ENCODE measurements around the gene UBE3C. TPM values are rescaled to one million over a fixed set of nuclear protein-coding genes. Genes with fewer than 3 reads are reported as not detected.
A peak's percentile ranks its signal among the peaks of the same experiment; 100 is the strongest.
"Not testable (repeated sequence)": the region's sequence is repeated elsewhere in the genome, so short reads cannot be mapped to it uniquely, and the experiment has no call there.

The UBE3C gene
- total and polyA plus RNA-seq, 5 experiments from 2014 or later, result 17.5 to 59.4 (median 29.0) TPM

DNA sequence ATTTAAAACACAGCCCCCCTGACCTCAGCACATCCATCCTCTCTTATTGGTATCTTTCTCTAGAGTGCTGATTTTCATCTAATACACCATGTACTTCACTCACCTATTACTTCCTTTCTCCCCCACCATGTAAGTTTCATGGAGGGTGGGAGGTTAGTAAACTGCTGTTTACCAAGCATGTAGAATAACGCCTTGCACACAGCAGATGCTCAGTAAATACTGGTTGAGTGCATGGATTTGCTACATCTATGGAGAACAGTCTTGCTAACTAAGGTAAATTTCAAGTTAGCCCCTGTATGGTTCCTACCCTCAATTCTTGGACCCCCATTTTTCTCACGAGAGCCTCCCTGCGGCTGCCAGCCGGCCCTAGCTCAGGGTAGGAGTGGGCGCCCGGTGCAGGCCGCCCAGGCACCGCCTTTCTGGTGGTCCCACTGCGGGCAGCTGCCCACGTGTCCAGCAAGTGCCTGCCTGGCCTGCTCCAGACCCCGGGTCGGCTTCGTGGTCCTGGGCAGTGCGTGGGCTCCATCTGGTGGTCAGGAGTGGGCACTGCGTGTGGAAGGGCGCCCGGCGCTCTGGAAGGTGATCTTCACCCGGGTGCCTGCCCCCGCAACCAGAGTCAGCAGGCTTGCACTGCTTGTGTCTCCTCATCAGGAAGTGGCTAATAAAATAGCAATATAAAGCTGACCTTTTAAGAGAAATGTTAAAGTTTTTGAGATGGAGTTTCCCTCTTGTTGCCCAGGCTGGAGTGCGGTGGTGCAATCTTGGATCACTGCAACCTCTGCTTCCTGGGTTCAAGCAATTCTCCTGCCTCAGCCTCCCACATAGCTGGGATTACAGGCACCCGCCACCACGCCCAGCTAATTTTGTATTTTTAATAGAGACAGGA is 134.7 kb downstream of the UBE3C start:
- POLR2A ChIA-PET, result interaction anchor here (1.1 kb wide), 1 partner anchor 28 kb away, joined by 3 read pairs; no protein-coding TSS in a partner anchor
- peaks cover 0 to 22% (median 0%) of the 10 kb centered on the region in 3 donors for H3K36me3 Mint-ChIP-seq
- H3K4me1 Mint-ChIP-seq, result peaks cover 2 to 39% (median 30%) of the 10 kb centered on the region in 4 donors
- peaks cover 0 to 2% (median 0%) of the 10 kb centered on the region in 9 donors for H3K9me3 Mint-ChIP-seq
- DNase-seq (peak; percentile 34 to 70 (median 54)), ATAC-seq (peak; percentile 75 to 83)
- H3K27ac Mint-ChIP-seq, result peak overlapping the region in 7 of 10 donors; percentile 27 to 80 (median 51)
- peaks cover 0 to 4% (median 1%) of the 10 kb centered on the region in 5 donors for H3K27me3 Mint-ChIP-seq
- H3K4me3 Mint-ChIP-seq, result peak overlapping the region in 1 of 10 donors; percentile 28

DNA sequence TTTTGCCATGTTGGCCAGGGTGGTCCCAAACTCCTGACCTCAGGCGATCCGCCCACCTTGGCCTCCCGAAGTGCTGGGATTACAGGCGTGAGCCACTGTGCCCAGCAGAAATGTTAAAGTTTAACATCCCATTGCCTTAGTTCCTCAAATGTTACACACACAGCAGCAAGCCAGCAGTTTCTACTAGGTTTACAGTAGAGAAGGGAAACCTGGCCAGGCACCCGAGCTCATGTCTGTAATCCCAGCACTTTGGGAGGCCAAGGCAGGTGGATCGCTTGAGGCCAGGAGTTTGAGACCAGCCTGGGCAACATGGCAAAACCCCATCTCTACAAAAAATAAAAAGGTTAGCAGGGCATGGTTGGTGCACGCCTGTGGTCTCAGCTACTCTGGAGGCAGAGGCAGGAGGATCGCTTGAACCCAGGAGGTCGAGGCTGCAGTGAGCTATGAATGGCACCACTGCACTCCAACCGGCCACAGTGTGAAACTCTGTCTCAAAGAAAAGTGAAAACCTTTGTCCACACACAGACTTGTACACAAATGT is 135.4 kb downstream of the UBE3C start:
- not testable (repeated sequence) for ATAC-seq, H3K27ac Mint-ChIP-seq, H3K9me3 Mint-ChIP-seq

DNA sequence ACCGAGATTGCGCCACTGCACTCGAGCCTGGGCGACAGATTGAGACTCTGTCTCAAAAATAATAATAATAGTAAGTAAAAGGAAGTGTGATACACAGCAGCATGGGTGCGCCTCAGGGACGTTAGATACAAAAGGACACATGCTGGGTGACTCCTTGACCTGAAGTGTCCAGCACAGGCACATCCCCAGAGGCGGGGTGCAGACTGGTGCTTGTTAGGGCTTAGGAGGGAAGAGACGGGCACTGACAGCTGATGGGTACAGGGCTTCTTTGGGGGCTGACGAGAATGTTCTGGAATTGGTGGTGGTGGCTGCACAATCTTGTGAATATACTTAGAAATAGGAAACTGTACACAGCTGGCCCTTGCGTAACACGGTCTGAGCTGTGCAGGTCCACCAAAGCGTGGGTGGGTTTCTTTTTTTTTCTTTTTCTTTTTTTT is 136.3 kb downstream of the UBE3C start:
- POLR2A ChIA-PET, result no interaction called here
- Mint-ChIP-seq H3K27me3 (peaks cover 0 to 7% (median 1%) of the 10 kb centered on the region in 5 donors), H3K27ac (peak overlapping the region in 3 of 10 donors; percentile 4 to 56 (median 49)), H3K4me1 (peaks cover 4 to 36% (median 30%) of the 10 kb centered on the region in 4 donors), H3K4me3 (no peak overlapping the region), H3K9me3 (peaks cover 0 to 2% (median 0%) of the 10 kb centered on the region in 9 donors), H3K36me3 (peaks cover 0 to 10% (median 0%) of the 10 kb centered on the region in 3 donors)
- ATAC-seq (no peak), DNase-seq (no peak)

More for the DNA sequence above, 135.4 kb downstream of the UBE3C start:
- not testable (repeated sequence) for DNase-seq, H3K4me3 Mint-ChIP-seq, H3K27me3 Mint-ChIP-seq
- Mint-ChIP-seq H3K4me1 (peaks cover 2 to 39% (median 31%) of the 10 kb centered on the region in 4 donors), H3K36me3 (peaks cover 0 to 18% (median 0%) of the 10 kb centered on the region in 3 donors)
- POLR2A ChIA-PET, result interaction anchor here (1.1 kb wide), 1 partner anchor 28 kb away, joined by 3 read pairs; no protein-coding TSS in a partner anchor

DNA sequence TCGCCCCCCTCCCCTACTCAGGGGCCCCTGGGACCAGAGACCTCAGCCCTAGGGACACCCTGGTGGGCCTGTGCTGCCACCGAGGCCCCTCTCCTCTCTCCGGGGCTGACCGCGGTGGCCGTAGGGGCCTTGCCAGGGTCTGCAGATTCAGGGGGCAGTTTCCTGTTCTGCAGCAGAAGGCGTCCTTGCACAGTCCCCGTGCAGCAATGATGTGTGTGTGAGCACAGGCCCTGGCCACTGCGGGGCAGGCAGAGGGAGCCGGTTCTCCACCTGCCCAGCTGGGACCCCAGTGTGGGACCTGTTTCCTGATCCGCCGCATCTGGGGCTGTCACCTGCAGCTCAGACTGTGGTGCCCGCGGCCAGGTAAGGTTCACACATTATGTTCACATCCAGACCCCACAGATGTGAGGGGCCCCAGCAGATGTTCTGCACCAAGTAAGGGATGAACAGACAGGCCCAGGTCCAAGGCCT is 137.4 kb downstream of the UBE3C start:
- Mint-ChIP-seq H3K4me3 (no peak overlapping the region), H3K27me3 (peaks cover 0 to 19% (median 1%) of the 10 kb centered on the region in 5 donors), H3K9me3 (peaks cover 0 to 2% (median 0%) of the 10 kb centered on the region in 9 donors), H3K4me1 (peaks cover 4 to 36% (median 30%) of the 10 kb centered on the region in 4 donors), H3K27ac (peak overlapping the region in 1 of 10 donors; percentile 41), H3K36me3 (peaks cover 0 to under 1% (median 0%) of the 10 kb centered on the region in 3 donors)
- ATAC-seq (no peak), DNase-seq (no peak)
- POLR2A ChIA-PET, result no interaction called here

DNA sequence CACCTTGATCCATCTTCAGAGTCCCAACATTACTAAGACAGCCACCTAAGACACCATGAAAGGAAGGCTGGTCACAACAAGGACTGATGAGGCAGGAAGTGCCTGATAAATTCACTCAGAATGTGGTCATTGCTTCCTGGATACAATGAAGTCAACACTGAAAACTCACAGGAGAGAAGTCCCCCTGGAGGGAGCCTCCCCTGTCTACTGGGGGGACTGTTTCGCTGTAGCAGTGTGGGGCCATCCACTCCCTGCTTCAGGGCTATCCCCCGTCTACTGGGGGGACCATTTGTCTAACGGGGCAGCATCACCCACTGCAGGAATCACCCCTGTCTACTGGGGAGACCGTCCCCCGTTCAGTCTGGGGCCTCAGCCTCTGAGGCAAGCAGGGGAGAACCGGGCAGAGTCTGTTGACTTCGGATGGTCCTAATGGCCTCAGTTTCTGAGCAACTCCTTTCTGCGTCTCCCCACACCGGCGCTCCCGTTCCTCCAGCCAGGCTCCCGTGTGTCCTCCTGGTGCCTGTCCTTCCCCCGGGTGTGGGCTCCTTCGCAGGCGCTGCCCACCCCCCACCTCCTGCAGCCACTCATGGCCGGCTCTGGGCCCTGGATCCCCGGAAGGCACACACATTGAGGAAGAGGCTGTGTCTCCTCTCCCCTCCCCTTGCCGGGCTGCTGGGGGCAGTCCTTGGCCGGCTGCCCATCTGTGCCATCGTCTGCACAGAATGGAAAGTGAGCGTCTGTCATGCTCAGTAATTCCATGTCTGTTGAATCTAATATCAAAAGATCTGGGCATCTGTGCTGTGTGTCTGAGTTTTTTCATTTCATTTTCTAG is 138.2 kb downstream of the UBE3C start:
- peak overlapping the region in 9 of 10 donors; percentile 20 to 83 (median 58) for H3K27ac Mint-ChIP-seq
- peak in 3 of 10 donors; percentile 14 to 30 (median 15) for DNase-seq
- H3K9me3 Mint-ChIP-seq, result peaks cover 0 to 2% (median 0%) of the 10 kb centered on the region in 9 donors
- peak overlapping the region in 3 of 10 donors; percentile 10 to 53 (median 41) for H3K4me3 Mint-ChIP-seq
- peak; percentile 27 to 78 for ATAC-seq
- POLR2A ChIA-PET, result no interaction called here
- peaks cover 4 to 36% (median 30%) of the 10 kb centered on the region in 4 donors for H3K4me1 Mint-ChIP-seq
- H3K36me3 Mint-ChIP-seq, result no peaks in the 10 kb centered on the region
- H3K27me3 Mint-ChIP-seq, result peaks cover 0 to 25% (median 1%) of the 10 kb centered on the region in 5 donors

DNA sequence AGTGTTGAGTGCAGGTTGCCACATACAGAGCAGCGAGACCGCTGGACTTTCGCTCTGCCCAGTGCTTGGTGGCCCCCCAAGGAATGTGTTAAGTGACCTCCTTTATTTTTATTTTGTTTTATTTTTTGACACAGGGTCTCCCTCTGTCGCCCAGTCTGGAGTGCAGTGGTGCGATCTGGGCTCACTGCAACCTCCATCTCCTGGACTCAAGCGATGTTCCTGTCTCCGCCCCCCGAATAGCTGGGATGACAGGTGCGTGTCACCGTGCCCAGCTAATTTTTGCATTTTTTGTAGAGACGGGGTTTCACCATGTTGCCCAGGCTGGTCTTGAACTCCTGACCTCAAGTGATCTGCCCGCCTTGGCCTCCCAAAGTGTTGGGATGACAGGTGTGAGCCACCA is 138.8 kb downstream of the UBE3C start:
- H3K9me3 Mint-ChIP-seq, DNase-seq, ATAC-seq, H3K36me3 Mint-ChIP-seq: not testable (repeated sequence)
- Mint-ChIP-seq H3K4me3 (peak overlapping the region in 2 of 10 donors; percentile 10 to 53), H3K4me1 (peaks cover 4 to 36% (median 29%) of the 10 kb centered on the region in 4 donors), H3K27ac (peak overlapping the region in 5 of 10 donors; percentile 20 to 82 (median 55)), H3K27me3 (peaks cover 0 to 32% (median 1%) of the 10 kb centered on the region in 5 donors)
- POLR2A ChIA-PET, result interaction anchor here (1.3 kb wide), 1 partner anchor 11 kb away, joined by 3 read pairs; no protein-coding TSS in a partner anchor

DNA sequence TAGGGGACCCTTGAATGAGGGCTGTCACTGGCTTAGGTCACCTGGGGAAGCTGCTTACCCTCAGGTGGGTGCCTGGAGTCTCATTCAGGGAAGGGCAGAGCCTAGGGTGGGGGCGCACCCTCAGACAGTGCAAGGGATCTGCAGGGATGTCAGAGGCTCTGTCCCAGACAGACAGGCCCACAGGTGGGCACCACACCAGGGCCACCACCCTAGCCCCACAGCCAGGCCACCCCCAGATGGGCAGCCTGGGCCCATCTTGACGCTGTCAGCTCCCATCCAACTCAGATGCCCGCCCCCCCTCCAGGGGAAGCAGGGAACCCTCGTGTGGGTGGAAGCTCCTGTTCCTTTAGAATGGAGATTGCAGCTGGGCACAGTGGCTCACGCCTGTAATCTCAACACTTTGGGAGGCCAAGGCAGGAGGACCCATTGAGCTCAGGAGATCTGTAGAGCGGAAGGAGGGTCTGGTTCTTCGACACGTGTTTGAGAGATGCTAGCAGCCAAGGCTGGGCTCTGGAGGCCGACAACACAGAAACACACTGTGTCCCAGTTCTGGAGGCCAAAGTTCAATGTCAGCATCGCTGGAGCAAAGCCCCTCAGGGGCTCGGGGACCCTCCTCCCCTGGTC is 139.6 kb downstream of the UBE3C start:
- POLR2A ChIA-PET, result interaction anchor here (0.6 to 1.3 kb wide), 2 partner anchors 11 to 65 kb away, joined by 3 read pairs; no protein-coding TSS in a partner anchor
- peak overlapping the region in 6 of 10 donors; percentile 26 to 70 (median 36) for H3K4me3 Mint-ChIP-seq
- H3K36me3 Mint-ChIP-seq, result no peaks in the 10 kb centered on the region
- peaks cover 0 to 2% (median 0%) of the 10 kb centered on the region in 9 donors for H3K9me3 Mint-ChIP-seq
- peaks cover 4 to 32% (median 25%) of the 10 kb centered on the region in 4 donors for H3K4me1 Mint-ChIP-seq
- DNase-seq (no peak), ATAC-seq (no peak)
- H3K27me3 Mint-ChIP-seq, result peaks cover 0 to 33% (median 1%) of the 10 kb centered on the region in 5 donors
- peak overlapping the region in 3 of 10 donors; percentile 20 to 58 (median 55) for H3K27ac Mint-ChIP-seq

DNA sequence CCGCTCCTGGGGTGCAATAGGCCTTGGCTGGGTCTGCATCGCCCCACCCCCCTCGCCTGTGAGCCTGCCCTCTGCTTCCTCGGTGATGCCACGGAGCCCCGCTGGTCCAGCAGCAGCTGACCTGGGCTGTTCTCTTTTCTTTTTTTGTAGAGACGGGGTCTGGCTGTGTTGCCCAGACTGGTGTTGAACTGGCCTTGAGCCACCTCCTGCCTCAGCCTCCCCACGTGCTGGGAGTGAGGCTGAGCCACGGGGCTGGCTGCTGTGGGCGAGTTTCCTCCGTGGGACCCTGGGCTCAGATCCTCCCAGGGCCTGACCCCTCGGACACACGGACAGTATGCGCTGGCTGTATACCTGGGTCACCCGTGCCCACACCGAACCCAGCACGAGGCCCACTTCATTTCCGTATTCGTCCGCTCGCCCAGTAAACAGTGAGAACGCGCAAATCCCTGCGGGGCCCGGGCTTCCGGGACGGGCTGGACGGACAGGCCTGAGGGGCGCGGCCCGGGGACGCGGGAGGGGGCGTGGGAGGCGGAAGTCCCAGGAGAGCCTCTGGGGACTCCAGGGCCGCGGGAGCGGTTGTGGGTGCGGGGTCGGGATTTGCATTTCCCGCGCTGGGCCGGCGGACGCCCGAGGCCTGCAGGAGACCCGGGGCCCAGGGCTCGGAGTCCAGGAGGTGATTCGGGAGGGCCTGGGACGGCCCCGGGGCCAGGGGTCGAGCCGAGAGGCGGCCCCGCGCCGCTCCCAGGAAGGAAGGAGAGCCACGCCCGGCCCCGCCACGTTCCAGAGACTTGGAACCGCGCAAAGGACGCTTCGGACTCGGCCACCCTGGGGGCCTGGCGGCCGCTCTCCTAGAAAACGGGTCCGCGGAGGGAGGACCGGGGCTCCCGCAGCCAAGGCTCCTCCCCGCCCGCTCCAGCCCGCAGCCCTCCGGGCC is 140.3 kb downstream of the UBE3C start:
- ATAC-seq, result peak in 1 of 2 donors; percentile 19
- no peaks in the 10 kb centered on the region for H3K36me3 Mint-ChIP-seq
- peaks cover 0 to 33% (median 1%) of the 10 kb centered on the region in 5 donors for H3K27me3 Mint-ChIP-seq
- peaks cover 0 to 5% (median 0%) of the 10 kb centered on the region in 9 donors for H3K9me3 Mint-ChIP-seq
- POLR2A ChIA-PET, result interaction anchor here (0.6 to 1.3 kb wide), 2 partner anchors 12 to 66 kb away, joined by 3 read pairs; no protein-coding TSS in a partner anchor
- peak overlapping the region in 3 of 10 donors; percentile 10 to 39 (median 38) for H3K4me3 Mint-ChIP-seq
- H3K4me1 Mint-ChIP-seq, result peaks cover 4 to 26% (median 19%) of the 10 kb centered on the region in 4 donors
- no peak overlapping the region for H3K27ac Mint-ChIP-seq
- DNase-seq, result no peak

DNA sequence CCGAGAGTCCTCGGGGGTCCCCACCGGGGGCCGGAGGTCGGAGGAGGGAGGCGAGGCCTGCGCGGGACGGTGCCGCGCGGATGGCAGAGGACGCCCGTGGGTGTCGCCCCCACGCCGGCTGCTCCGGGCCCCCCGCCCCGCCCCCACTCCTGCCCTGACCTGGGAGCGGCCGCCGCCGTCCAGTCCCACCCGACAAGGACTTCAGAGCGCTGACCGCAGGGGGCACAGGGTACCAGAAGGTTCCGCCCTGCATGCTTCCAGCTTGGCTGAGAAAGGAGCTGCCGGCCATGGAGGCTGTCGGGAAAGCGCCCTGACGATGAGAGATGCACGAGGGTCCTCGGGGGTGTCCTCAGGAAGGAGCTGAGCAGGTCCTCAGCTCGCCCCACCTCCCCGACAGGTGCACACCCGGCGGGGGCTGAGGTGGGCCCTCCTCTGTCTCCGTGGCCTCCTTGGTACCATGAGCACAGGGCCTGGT is 141.1 kb downstream of the UBE3C start:
- peak overlapping the region in 3 of 10 donors; percentile 11 to 50 (median 48) for H3K4me3 Mint-ChIP-seq
- DNase-seq (no peak), ATAC-seq (no peak)
- H3K9me3 Mint-ChIP-seq, result peaks cover 0 to 8% (median 0%) of the 10 kb centered on the region in 9 donors
- peaks cover 0 to 2% (median 0%) of the 10 kb centered on the region in 3 donors for H3K36me3 Mint-ChIP-seq
- H3K27me3 Mint-ChIP-seq, result peaks cover 0 to 33% (median 1%) of the 10 kb centered on the region in 5 donors
- H3K4me1 Mint-ChIP-seq, result peaks cover 4 to 24% (median 18%) of the 10 kb centered on the region in 4 donors
- POLR2A ChIA-PET, result no interaction called here
- no peak overlapping the region for H3K27ac Mint-ChIP-seq

DNA sequence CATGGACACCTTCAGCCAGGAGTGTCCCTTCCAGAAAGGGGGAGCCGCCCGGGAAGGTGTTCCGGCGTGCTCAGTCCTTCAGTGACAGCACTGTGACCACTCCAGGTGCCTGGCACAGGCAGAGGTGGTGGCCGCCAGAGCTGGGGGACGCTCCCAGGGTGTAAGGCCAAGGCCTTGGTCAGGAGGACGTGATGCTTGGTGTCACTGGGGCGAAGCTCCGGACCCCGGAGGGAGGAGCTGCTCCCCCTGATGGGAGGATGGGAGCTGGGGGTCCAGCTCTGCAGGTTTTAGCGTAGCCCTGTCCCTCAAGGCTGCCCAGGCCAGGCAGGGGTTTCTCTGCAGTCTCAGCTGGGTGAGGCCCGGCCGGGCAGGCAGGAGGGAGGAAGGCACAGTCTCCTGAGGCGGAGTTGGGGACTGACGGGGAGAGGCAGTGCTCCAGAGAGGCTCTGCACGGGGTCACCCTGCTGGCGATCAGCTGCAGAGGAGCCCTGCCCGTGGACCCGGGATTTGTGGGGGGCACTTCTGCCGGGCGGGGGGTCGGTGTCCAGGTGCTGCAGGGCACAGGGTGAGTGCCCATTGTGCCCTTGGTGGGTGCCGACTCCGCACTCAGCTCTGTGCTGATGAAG is 141.6 kb downstream of the UBE3C start:
- DNase-seq (no peak), ATAC-seq (no peak)
- POLR2A ChIA-PET, result interaction anchor here (0.7 kb wide), 1 partner anchor 544 kb away, joined by 3 read pairs; no protein-coding TSS in a partner anchor
- Mint-ChIP-seq H3K9me3 (peaks cover 0 to 8% (median 0%) of the 10 kb centered on the region in 9 donors), H3K27ac (no peak overlapping the region), H3K4me3 (peak overlapping the region in 3 of 10 donors; percentile 19 to 50 (median 48)), H3K36me3 (peaks cover 0 to 2% (median 0%) of the 10 kb centered on the region in 3 donors), H3K4me1 (peaks cover 3 to 21% (median 16%) of the 10 kb centered on the region in 4 donors), H3K27me3 (peaks cover 0 to 33% (median 1%) of the 10 kb centered on the region in 5 donors)
